ENCODE measurements around the gene GSG1L2. TPM values are rescaled to one million over a fixed set of nuclear protein-coding genes. Genes with fewer than 3 reads are reported as not detected.

Gene GSG1L2
- total RNA-seq, 1 donor from 2014 or later: not detected

DNA sequence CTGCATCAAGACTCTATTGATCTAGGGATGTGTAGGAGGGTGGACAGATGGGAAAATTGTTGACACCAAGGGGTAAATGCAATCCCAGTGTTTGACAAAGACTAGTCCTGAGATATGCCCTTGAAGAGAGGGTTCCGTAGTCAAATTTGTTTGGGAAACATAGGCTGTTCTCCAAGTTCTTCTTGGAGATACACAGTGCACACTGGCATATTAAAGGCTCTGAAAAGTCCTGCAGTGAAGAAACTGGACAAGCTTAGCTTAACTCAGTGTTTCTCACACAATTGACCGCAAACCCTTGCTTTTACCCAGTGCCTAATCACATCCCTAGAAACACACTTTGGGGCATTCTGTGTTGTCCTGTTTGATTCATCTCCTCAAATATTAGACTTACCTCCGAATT lies 41.3 kb downstream of the GSG1L2 start:
- Histone ChIP-seq H3K9me3 (no peaks in the 10 kb centered on the region), H3K27me3 (peaks cover 8% of the 10 kb centered on the region)
- ATAC-seq: no peak

DNA sequence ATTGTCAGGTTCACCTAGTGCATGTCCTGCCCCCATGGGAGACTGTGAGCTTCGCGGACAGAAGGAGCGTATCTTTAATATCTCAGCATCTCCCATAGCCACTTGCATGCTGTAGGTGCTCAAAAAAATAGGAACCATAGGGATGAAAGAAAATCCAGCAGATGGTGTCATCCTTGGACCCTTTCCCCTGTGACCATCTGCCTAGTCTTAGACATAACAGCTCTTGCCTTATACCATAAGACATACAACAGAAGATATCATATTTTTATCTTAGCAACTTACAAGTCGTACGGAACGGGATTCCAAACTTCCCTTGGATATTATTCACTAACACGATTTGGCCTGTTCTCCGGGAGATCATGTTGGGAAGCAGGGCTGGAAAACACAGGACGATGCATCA lies 45.0 kb downstream of the GSG1L2 start:
- Histone ChIP-seq H3K36me3 (no peaks in the 10 kb centered on the region), H3K27ac (no peak overlapping the region), H3K27me3 (peaks cover 8% of the 10 kb centered on the region), H3K4me3 (no peak overlapping the region), H3K9me3 (no peaks in the 10 kb centered on the region), H3K4me1 (no peaks in the 10 kb centered on the region)
- DNase-seq (no peak), ATAC-seq (no peak)
- intact Hi-C loops (cut with DNase I): no loop called here
- TF ChIP-seq, protein P1, sequence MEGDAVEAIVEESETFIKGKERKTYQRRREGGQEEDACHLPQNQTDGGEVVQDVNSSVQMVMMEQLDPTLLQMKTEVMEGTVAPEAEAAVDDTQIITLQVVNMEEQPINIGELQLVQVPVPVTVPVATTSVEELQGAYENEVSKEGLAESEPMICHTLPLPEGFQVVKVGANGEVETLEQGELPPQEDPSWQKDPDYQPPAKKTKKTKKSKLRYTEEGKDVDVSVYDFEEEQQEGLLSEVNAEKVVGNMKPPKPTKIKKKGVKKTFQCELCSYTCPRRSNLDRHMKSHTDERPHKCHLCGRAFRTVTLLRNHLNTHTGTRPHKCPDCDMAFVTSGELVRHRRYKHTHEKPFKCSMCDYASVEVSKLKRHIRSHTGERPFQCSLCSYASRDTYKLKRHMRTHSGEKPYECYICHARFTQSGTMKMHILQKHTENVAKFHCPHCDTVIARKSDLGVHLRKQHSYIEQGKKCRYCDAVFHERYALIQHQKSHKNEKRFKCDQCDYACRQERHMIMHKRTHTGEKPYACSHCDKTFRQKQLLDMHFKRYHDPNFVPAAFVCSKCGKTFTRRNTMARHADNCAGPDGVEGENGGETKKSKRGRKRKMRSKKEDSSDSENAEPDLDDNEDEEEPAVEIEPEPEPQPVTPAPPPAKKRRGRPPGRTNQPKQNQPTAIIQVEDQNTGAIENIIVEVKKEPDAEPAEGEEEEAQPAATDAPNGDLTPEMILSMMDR (IDR thresholded peaks at IDR 0.05): no peak

More for the DNA sequence above, 41.3 kb downstream of the GSG1L2 start:
- no peaks in the 10 kb centered on the region for H3K4me1 ChIP-seq
- H3K36me3 ChIP-seq: no peaks in the 10 kb centered on the region
- DNase-seq: no peak
- intact Hi-C loops (cut with DNase I): no loop called here
- no peak overlapping the region for H3K4me3 ChIP-seq
- H3K27ac ChIP-seq: no peak overlapping the region
- TF ChIP-seq, protein P1 (IDR thresholded peaks at IDR 0.05): no peak

DNA sequence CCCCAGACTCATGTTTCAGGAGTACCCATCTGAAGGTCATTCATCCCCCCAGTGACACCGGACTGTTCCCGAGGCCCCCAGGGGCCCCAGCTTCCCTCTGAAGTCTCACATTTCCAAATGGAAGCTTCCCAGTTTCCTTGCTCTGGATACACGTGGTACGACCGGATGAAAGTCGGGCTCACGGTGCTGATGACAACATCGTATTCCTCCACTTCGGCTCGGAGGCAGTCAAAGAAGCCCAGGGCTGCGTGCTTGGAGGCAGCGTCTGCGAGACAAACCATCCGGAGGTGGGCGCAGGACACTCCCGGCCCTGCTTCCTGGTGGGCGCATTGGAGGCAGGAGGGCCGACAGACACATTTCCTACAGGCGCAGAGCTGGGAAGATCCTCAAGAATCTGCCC lies 49.2 kb downstream of the GSG1L2 start:
- H3K27ac ChIP-seq: no peak overlapping the region
- H3K9me3 ChIP-seq: no peaks in the 10 kb centered on the region
- TF ChIP-seq, protein P1 (IDR thresholded peaks at IDR 0.05): no peak
- H3K36me3 ChIP-seq: no peaks in the 10 kb centered on the region
- no peaks in the 10 kb centered on the region for H3K4me1 ChIP-seq
- DNase-seq (no peak), ATAC-seq (no peak)
- intact Hi-C loops (cut with DNase I): no loop called here
- no peaks in the 10 kb centered on the region for H3K27me3 ChIP-seq
- no peak overlapping the region for H3K4me3 ChIP-seq

DNA sequence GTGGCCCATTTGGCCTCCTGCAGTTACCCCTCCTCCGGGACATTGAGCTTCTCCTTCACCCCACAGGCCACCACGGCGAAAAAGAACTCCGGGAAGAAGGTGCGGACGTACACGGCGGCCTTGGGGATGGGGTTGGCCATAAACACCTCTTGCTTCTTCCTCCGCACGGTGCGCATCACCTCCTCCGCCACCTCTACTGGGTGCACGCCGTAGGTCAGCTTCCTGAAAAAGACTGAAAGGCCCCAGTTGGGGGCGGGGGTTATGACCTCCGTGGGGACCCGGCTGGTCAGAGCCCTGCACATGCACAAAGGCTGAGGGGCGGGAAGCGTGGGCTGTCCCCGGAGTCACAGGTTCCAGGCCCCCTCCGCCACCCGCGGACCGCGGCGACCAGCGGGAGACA lies 50.4 kb downstream of the GSG1L2 start:
- TF ChIP-seq, protein P1 (IDR thresholded peaks at IDR 0.05): no peak
- Histone ChIP-seq H3K36me3 (no peaks in the 10 kb centered on the region), H3K4me3 (no peak overlapping the region), H3K27me3 (no peaks in the 10 kb centered on the region), H3K27ac (no peak overlapping the region), H3K4me1 (no peaks in the 10 kb centered on the region), H3K9me3 (no peaks in the 10 kb centered on the region)
- DNase-seq: no peak
- no peak for ATAC-seq
- intact Hi-C loops (cut with DNase I): no loop called here

DNA sequence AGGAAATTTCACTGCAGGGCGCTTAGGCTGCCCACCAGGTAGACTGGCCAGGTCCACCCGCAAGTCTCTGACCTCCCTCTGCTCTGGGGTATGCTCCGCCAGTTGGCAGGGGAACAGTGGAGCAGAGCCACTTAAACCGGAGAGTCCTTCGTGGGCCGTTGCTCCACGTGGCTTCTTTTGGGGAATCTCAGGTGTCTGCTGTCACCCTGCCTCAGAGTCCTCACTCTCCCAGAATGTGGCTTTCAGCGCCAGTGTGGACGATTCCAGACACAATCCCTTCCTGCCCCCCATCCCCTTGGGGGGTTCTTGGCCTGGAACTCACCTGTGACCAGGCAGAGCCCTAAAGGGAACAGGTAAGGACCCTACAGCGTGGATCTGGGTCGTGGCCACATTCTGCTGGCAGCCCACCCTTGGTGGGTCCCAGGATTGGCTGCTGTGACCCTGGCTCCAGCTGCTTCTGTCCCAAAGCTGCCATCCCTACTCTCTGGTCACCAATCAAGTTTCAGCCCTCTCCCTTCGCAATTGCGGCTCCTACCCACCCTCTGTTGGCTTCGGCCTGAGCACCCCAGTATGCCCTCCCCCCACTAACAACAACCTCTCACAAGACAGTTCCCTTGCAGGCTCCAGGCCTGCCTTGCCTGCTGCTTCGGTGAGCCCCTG lies 52.7 kb downstream of the GSG1L2 start:
- no peak overlapping the region for H3K27ac ChIP-seq
- ATAC-seq: no peak
- TF ChIP-seq, protein P1 (IDR thresholded peaks at IDR 0.05): no peak
- no peak overlapping the region for H3K4me3 ChIP-seq
- no peak for DNase-seq
- H3K9me3 ChIP-seq: no peaks in the 10 kb centered on the region
- no peaks in the 10 kb centered on the region for H3K4me1 ChIP-seq
- H3K27me3 ChIP-seq: no peaks in the 10 kb centered on the region
- intact Hi-C loops (cut with DNase I): no loop called here
- H3K36me3 ChIP-seq: no peaks in the 10 kb centered on the region
